ENCODE measurements around the gene GNB1.
A peak's percentile ranks its signal among the peaks of the same experiment; 100 is the strongest.

The GNB1 gene

GRCh38 chr1:1797731-1798341 is 93.1 kb downstream of the GNB1 start:
- H3K36me3 ChIP-seq (ENCODE audit: control insufficient read depth in 1 of 2, insufficient read depth in 2 of 2, low read length in 2 of 2) = peaks cover 54 to 59% of the 10 kb centered on the region in 2 donors

GRCh38 chr1:1796466-1796865 is 94.4 kb downstream of the GNB1 start:
- H3K36me3 ChIP-seq (ENCODE audit: control insufficient read depth in 1 of 2, insufficient read depth in 2 of 2, low read length in 2 of 2) = peaks cover 57 to 59% of the 10 kb centered on the region in 2 donors
- no peak overlapping the region for H3K27ac ChIP-seq (ENCODE audit: low read length)

More at GRCh38 chr1:1797731-1798341, 93.1 kb downstream of the GNB1 start:
- Histone ChIP-seq H3K27ac (ENCODE audit: low read length) (no peak overlapping the region), H3K4me1 (ENCODE audit: control insufficient read depth in 1 of 2, insufficient read depth in 2 of 2, low read length in 2 of 2) (no peaks in the 10 kb centered on the region), H3K4me3 (ENCODE audit: low read depth in 1 of 2, low read length in 2 of 2) (no peak overlapping the region), H3K9me3 (ENCODE audit: control insufficient read depth in 1 of 2, low read length in 2 of 2) (no peaks in the 10 kb centered on the region), H3K27me3 (ENCODE audit: low read depth, low read length) (no peaks in the 10 kb centered on the region)

GRCh38 chr1:1794999-1795398 is 95.9 kb downstream of the GNB1 start:
- Histone ChIP-seq H3K9me3 (ENCODE audit: control insufficient read depth in 1 of 2, low read length in 2 of 2) (no peaks in the 10 kb centered on the region), H3K4me1 (ENCODE audit: control insufficient read depth in 1 of 2, insufficient read depth in 2 of 2, low read length in 2 of 2) (no peaks in the 10 kb centered on the region), H3K36me3 (ENCODE audit: control insufficient read depth in 1 of 2, insufficient read depth in 2 of 2, low read length in 2 of 2) (peaks cover 63 to 67% of the 10 kb centered on the region in 2 donors), H3K27me3 (ENCODE audit: low read depth, low read length) (no peaks in the 10 kb centered on the region), H3K4me3 (ENCODE audit: low read depth in 1 of 2, low read length in 2 of 2) (no peak overlapping the region), H3K27ac (ENCODE audit: low read length) (no peak overlapping the region)

More at GRCh38 chr1:1796466-1796865, 94.4 kb downstream of the GNB1 start:
- Histone ChIP-seq H3K9me3 (ENCODE audit: control insufficient read depth in 1 of 2, low read length in 2 of 2) (no peaks in the 10 kb centered on the region), H3K27me3 (ENCODE audit: low read depth, low read length) (no peaks in the 10 kb centered on the region), H3K4me1 (ENCODE audit: control insufficient read depth in 1 of 2, insufficient read depth in 2 of 2, low read length in 2 of 2) (no peaks in the 10 kb centered on the region), H3K4me3 (ENCODE audit: low read depth in 1 of 2, low read length in 2 of 2) (no peak overlapping the region)

- H3K9me3 ChIP-seq (ENCODE audit: control insufficient read depth in 1 of 2, low read length in 2 of 2) = no peaks in the 10 kb centered on the region
- H3K27me3 ChIP-seq (ENCODE audit: low read depth, low read length) = no peaks in the 10 kb centered on the region
- H3K4me1 ChIP-seq (ENCODE audit: control insufficient read depth in 1 of 2, insufficient read depth in 2 of 2, low read length in 2 of 2) = no peaks in the 10 kb centered on the region
- no peak overlapping the region for H3K4me3 ChIP-seq (ENCODE audit: low read depth in 1 of 2, low read length in 2 of 2)
- peaks cover 65 to 80% of the 10 kb centered on the region in 2 donors for H3K36me3 ChIP-seq (ENCODE audit: control insufficient read depth in 1 of 2, insufficient read depth in 2 of 2, low read length in 2 of 2)
- H3K27ac ChIP-seq (ENCODE audit: low read length) = no peak overlapping the region
Observed at GRCh38 chr1:1793481-1794244, 97.2 kb downstream of the GNB1 start.

- H3K27me3 ChIP-seq (ENCODE audit: low read depth, low read length) = no peaks in the 10 kb centered on the region
- H3K9me3 ChIP-seq (ENCODE audit: control insufficient read depth in 1 of 2, low read length in 2 of 2) = no peaks in the 10 kb centered on the region
- no peak overlapping the region for H3K4me3 ChIP-seq (ENCODE audit: low read depth in 1 of 2, low read length in 2 of 2)
- H3K27ac ChIP-seq (ENCODE audit: low read length) = no peak overlapping the region
- no peaks in the 10 kb centered on the region for H3K4me1 ChIP-seq (ENCODE audit: control insufficient read depth in 1 of 2, insufficient read depth in 2 of 2, low read length in 2 of 2)
- peaks cover 65 to 79% of the 10 kb centered on the region in 2 donors for H3K36me3 ChIP-seq (ENCODE audit: control insufficient read depth in 1 of 2, insufficient read depth in 2 of 2, low read length in 2 of 2)
Observed at GRCh38 chr1:1788646-1789431, 102.0 kb downstream of the GNB1 start.

GRCh38 chr1:1788136-1788535 is 102.8 kb downstream of the GNB1 start:
- no peaks in the 10 kb centered on the region for H3K27me3 ChIP-seq (ENCODE audit: low read depth, low read length)
- H3K9me3 ChIP-seq (ENCODE audit: control insufficient read depth in 1 of 2, low read length in 2 of 2) = no peaks in the 10 kb centered on the region
- no peak overlapping the region for H3K4me3 ChIP-seq (ENCODE audit: low read depth in 1 of 2, low read length in 2 of 2)
- H3K27ac ChIP-seq (ENCODE audit: low read length) = no peak overlapping the region
- peaks cover 3% of the 10 kb centered on the region in 2 donors for H3K4me1 ChIP-seq (ENCODE audit: control insufficient read depth in 1 of 2, insufficient read depth in 2 of 2, low read length in 2 of 2)
- H3K36me3 ChIP-seq (ENCODE audit: control insufficient read depth in 1 of 2, insufficient read depth in 2 of 2, low read length in 2 of 2) = peaks cover 58 to 73% of the 10 kb centered on the region in 2 donors

GRCh38 chr1:1786836-1787605 is 103.9 kb downstream of the GNB1 start:
- no peaks in the 10 kb centered on the region for H3K27me3 ChIP-seq (ENCODE audit: low read depth, low read length)
- H3K27ac ChIP-seq (ENCODE audit: low read length) = no peak overlapping the region
- peaks cover 6 to 14% of the 10 kb centered on the region in 2 donors for H3K4me1 ChIP-seq (ENCODE audit: control insufficient read depth in 1 of 2, insufficient read depth in 2 of 2, low read length in 2 of 2)
- H3K9me3 ChIP-seq (ENCODE audit: control insufficient read depth in 1 of 2, low read length in 2 of 2) = no peaks in the 10 kb centered on the region
- H3K4me3 ChIP-seq (ENCODE audit: low read depth in 1 of 2, low read length in 2 of 2) = no peak overlapping the region
- H3K36me3 ChIP-seq (ENCODE audit: control insufficient read depth in 1 of 2, insufficient read depth in 2 of 2, low read length in 2 of 2) = peaks cover 55 to 64% of the 10 kb centered on the region in 2 donors

- Histone ChIP-seq H3K36me3 (ENCODE audit: control insufficient read depth in 1 of 2, insufficient read depth in 2 of 2, low read length in 2 of 2) (peaks cover 44 to 58% of the 10 kb centered on the region in 2 donors), H3K27ac (ENCODE audit: low read length) (no peak overlapping the region), H3K4me1 (ENCODE audit: control insufficient read depth in 1 of 2, insufficient read depth in 2 of 2, low read length in 2 of 2) (peaks cover 15 to 25% of the 10 kb centered on the region in 2 donors), H3K9me3 (ENCODE audit: control insufficient read depth in 1 of 2, low read length in 2 of 2) (no peaks in the 10 kb centered on the region), H3K4me3 (ENCODE audit: low read depth in 1 of 2, low read length in 2 of 2) (no peak overlapping the region), H3K27me3 (ENCODE audit: low read depth, low read length) (no peaks in the 10 kb centered on the region)
Observed at GRCh38 chr1:1785666-1786065, 105.2 kb downstream of the GNB1 start.

GRCh38 chr1:1784933-1785332 is 106.0 kb downstream of the GNB1 start:
- Histone ChIP-seq H3K4me3 (ENCODE audit: low read depth in 1 of 2, low read length in 2 of 2) (no peak overlapping the region), H3K27ac (ENCODE audit: low read length) (no peak overlapping the region), H3K27me3 (ENCODE audit: low read depth, low read length) (no peaks in the 10 kb centered on the region), H3K36me3 (ENCODE audit: control insufficient read depth in 1 of 2, insufficient read depth in 2 of 2, low read length in 2 of 2) (peaks cover 37 to 52% of the 10 kb centered on the region in 2 donors), H3K4me1 (ENCODE audit: control insufficient read depth in 1 of 2, insufficient read depth in 2 of 2, low read length in 2 of 2) (peaks cover 22 to 28% of the 10 kb centered on the region in 2 donors), H3K9me3 (ENCODE audit: control insufficient read depth in 1 of 2, low read length in 2 of 2) (no peaks in the 10 kb centered on the region)

GRCh38 chr1:1783320-1783719 is 107.6 kb downstream of the GNB1 start:
- H3K27me3 ChIP-seq (ENCODE audit: low read depth, low read length) = no peaks in the 10 kb centered on the region
- peaks cover 24 to 32% of the 10 kb centered on the region in 2 donors for H3K4me1 ChIP-seq (ENCODE audit: control insufficient read depth in 1 of 2, insufficient read depth in 2 of 2, low read length in 2 of 2)
- peak overlapping the region; percentile 51 for H3K27ac ChIP-seq (ENCODE audit: low read length)
- H3K36me3 ChIP-seq (ENCODE audit: control insufficient read depth in 1 of 2, insufficient read depth in 2 of 2, low read length in 2 of 2) = peaks cover 25 to 36% of the 10 kb centered on the region in 2 donors
- no peak overlapping the region for H3K4me3 ChIP-seq (ENCODE audit: low read depth in 1 of 2, low read length in 2 of 2)
- H3K9me3 ChIP-seq (ENCODE audit: control insufficient read depth in 1 of 2, low read length in 2 of 2) = no peaks in the 10 kb centered on the region

Data from muscle layer of duodenum (tissue), 2 donors.